GM18499 (cell line): ENCODE data around the gene MRC1.
A peak's percentile ranks its signal among the peaks of the same experiment; 100 is the strongest.
"Not testable (repeated sequence)": the region's sequence is repeated elsewhere in the genome, so short reads cannot be mapped to it uniquely, and the experiment has no call there.

ENCODE experiments used
- ATAC-seq: cut with Tn5 transposase; IDR thresholded peaks from one replicate; pipeline ENCODE4 v1.9.1; 2021; ENCODE audit warnings: moderate number of reproducible peaks; ENCODE audit not compliant: insufficient read depth, unreplicated experiment

The MRC1 gene

DNA sequence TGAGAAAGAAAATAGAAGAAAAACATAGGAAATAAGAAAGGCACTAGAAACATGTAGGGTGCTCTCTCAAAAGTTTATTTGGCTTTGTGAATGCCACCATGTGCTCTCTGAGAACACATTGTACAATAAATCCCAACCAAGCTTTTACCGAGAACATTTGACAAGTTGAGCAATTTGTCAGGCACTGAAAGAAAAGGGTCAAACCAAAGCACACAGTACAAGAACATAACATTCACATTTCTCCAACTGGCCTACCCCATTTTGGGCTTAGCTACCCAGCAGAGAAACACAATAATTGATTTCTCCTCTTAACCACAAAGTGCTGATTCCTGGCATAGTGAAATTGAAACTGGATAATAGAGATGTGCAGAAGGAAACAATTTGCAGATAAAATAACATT lies 73.4 kb downstream of the MRC1 start:
- ATAC-seq: no peak

DNA sequence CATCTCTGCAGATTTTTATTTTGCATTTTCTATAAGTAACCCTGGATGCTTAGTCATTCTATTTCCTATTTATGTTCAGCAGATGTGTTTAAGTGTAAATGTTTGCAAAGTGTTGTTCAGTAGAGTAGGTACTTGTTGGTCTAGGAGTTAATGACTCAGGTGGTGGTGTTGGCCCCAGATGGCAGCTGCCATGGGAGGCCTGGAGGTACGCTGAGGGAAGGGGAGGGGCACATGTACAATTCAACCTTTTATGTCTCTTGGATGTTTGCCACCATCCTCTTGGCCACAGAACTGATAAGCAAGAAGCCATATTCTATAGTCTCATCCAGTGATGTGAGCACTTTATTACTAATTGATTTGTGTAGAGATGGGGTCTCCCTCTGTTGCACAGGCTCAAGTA lies 74.5 kb downstream of the MRC1 start:
- no peak for ATAC-seq

- ATAC-seq: no peak
These were observed 79.0 kb downstream of the MRC1 start for GRCh38 chr10:17888189-17888588.

DNA sequence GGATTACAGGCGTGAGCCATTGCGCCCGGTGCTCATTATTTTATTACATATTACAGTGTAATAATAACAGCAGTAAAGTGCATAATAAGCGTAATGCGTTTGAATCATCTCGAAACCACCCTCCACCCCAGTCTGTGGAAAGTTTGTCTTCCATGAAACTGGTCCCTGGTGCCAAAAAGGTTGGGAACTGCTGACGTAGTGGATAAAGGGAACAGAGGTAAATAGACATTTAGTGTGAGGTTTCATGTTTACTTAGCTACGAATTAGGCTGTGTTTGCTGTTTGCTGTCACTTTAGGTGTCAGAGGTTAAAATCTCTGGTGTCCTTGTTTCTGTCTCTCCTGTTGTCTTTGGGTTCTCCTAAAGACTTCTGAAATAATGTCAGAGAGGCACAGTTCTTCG lies 82.3 kb downstream of the MRC1 start:
- ATAC-seq: no peak

GRCh38 chr10:17904564-17904963 lies 95.4 kb downstream of the MRC1 start:
- ATAC-seq: no peak

GRCh38 chr10:17905491-17905890 lies 96.3 kb downstream of the MRC1 start:
- ATAC-seq: no peak

GRCh38 chr10:17906002-17906401 lies 96.9 kb downstream of the MRC1 start:
- ATAC-seq: no peak

- no peak for ATAC-seq
These were observed 98.5 kb downstream of the MRC1 start for GRCh38 chr10:17907641-17908040.

GRCh38 chr10:17910125-17910789 lies 101.1 kb downstream of the MRC1 start:
- ATAC-seq: peak; percentile 61

DNA sequence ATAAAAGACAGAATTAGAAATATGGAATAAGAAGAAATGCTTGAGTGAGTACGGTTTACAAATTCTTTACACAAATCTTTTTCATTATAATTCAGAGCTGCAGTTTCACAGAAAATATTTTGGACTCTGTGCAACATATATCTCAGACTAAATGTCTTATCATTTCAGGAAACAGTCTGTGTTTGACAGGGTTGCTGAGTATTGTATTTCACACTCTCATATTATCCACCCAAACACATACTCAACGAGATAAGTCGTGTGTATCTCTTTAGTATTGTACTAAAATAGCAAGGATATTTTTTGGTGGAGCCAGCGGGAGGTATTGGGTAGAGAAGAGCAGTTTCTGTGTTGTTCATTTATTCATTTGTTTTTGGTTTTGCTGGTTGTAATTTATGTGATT lies 103.6 kb downstream of the MRC1 start:
- no peak for ATAC-seq

DNA sequence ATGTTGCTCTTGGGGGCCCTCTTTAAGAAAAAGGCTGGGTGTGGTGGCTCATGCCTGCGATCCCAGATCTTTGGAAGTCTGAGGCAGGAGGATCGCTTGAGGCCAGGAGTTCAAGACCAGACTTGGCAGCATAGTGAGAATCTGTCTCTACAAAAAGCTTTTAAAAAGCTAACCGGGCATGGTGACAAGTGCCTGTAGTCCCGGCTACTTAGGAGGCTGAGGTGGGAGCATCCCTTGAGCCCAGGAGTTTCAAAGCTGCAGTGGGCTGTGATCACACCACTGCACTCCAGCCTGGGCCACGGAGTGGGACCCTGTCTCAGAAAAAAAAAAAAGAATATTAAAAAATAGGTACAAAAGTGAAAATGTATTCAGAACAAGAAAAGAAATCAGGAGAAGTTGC lies 104.5 kb downstream of the MRC1 start:
- ATAC-seq: no peak

- ATAC-seq: no peak
These were observed 105.3 kb downstream of the MRC1 start for GRCh38 chr10:17914169-17915045.

DNA sequence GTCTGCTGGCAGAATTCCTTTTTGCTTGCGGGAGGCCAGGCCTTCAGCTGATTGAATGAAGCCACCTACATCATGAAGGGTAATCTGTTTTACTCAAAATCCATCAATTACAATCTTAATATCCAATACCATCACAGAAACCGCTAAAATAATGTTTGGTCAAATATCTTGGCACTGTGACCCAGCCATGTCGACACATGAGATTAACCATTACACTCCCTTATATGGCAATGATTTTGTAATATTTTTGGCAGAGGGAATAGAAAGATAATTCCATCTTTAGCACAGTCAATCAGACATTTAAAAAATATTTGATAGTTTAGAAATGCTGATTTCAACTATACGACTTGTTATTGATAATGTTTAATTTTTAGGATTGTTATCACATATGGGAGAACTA lies 106.0 kb downstream of the MRC1 start:
- no peak for ATAC-seq

DNA sequence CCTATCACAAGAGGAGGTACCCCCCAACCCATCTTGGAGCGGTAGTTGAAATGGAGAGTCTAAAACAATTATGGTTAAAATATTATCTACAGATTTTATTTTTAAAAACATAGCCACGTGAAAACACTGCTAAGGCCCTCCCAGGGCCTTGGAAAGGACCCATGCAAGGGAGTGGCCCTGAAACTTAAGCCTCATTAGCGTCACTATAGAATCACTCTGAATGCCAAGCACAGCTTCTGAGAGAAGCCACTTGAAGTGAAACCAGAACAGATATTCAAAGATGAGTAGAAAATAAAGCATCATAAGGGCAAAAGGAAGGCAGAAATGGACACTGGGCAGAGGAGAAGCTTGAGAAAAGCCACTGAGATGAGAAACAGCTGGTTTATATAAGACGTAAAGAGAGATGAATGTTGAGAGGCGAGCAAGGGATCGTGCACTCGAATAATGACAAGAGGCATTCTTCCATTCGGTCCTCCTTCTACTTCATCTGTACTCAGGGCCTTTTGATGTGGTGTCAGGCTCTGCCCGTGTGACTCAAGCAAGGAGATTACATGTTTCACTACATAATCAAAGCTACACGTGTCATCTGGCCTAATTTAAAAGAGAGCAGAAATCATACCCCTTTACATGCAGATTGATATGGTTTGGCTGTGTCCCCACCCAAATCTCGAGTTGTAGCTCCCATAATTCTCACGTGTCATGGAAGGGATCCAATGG lies 109.2 kb downstream of the MRC1 start:
- no peak for ATAC-seq

DNA sequence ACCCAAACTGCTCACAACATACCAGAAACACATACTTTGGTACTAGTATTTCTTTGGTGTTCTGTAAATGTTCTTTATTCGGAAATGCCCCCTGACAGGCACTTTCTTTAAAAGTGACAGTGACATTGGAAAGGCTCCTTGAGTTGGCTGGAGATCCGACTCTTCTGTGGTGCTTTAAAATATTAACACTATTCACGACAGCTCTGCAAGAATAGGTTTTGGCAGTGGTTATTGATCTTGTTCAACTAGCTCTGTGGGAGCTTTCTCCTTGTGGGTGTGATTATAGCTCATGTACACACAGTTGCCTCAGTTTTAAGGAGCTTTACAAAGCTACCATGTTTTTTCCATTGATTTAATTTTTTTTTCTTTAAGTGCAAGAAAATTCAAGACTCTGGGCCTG lies 112.2 kb downstream of the MRC1 start:
- ATAC-seq: no peak

DNA sequence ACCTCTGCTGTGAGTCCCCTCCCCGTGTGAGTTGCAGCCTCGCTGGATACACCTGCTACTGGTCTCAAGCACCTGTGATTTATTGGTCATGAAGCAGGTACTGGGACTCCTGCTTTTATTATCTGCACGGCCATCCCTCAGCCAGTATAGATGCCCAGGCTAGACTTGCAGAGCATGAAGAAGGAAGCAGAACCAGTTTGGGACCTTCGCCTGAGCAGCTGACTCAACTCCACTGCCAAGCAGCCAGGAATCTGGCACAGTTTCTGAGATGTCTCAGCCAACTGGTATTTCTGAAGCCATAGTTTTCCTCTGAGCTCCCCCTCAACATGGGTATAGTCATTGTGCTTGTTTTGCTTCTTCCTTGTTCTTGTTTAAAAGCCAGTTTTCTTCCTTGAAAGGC lies 114.6 kb downstream of the MRC1 start:
- no peak for ATAC-seq

DNA sequence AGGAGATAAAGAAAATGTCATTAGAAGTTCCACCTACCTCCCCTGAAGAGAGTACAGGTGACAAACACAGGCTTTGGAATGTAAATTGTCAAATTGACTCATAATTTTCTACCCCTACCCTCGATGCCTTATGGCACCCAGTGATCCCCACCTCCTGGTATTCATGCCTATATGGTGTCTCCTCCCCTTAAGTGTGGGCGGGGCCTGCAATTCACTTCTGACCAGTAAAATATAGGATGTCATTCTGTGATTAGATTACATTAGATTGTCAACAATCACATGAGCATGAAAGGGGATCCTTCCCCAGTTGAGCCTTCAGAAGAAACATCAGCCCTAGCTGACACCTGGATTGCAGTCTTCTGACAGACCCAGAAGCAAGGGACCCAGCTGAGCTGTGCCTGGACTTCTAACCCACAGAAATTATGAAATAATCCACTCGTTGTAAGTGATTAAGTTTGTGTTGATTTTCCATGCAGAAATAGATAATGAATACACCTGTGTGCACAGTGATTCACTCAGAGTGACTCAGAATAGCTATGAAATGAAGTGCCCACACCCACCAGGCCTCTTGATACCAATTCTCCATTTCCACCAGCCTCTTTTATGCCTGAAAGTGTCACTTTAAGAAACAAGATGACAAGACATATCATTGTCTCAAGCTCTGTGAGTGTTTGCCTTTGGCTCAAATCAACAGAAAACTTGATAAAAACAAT lies 134.0 kb downstream of the MRC1 start:
- ATAC-seq: no peak

DNA sequence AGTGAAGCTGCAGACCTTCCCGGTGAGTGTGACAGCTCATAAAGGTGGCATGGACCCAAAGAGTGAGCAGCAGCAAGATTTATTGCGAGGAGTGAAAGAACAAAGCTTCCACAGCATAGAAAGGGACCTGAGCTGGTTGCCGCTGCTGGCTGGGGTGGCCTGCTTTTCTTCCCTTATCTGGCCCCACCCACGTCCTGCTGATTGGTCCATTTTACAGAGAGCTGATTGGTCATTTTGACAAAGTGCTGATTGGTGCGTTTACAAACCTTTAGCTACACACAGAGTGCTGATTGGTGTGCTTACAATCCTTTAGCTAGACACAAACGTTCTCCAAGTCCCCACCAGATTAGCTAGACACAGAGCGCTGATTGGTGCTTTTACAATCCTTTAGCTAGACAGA lies 141.1 kb downstream of the MRC1 start:
- ATAC-seq: not testable (repeated sequence)

DNA sequence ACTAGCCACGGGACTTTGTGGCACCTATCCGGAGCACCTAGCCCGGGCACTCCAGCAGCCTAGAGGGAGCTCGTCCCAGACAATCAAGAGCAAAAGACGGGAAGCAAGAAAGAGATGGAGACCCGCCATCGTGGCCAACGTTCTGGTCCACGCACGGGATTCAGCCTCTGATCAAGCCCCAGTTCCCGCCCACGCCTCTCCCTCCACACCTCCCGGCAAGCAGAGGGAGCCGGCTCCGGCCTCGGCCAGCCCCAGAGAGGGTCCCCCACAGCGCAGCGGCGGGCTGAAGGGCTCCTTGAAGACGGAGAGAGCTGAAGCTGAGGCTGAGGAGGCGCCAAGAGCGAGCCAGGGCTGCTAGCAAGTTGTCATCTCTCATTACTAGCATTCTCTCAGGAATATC lies 141.6 kb downstream of the MRC1 start:
- ATAC-seq: no peak

GRCh38 chr10:17951868-17952371 lies 142.8 kb downstream of the MRC1 start, which contains the start of gene SLC39A12:
Gene SLC39A12, plus strand, starts transcription at chr10:17951918. Its CDS starts 1,359 bp downstream, at chr10:17953277.
- no peak for ATAC-seq
